ENCODE results near the gene AGAP3. TPM values are rescaled to one million over a fixed set of nuclear protein-coding genes. Genes with fewer than 3 reads are reported as not detected.
A peak's percentile ranks its signal among the peaks of the same experiment; 100 is the strongest.
"Not testable (repeated sequence)": the region's sequence is repeated elsewhere in the genome, so short reads cannot be mapped to it uniquely, and the experiment has no call there.

AGAP3 gene
- 86.8 TPM for total RNA-seq
- long read RNA-seq, transcript AGAP3-212 (5 exons, 3,751 nt): minor isoform, 5 of 59 reads
- long read RNA-seq, transcript AGAP3-202 (18 exons, 3,225 nt): major isoform, 6 of 59 reads
- long read RNA-seq, partial matches to known transcripts: 24 of 59 reads
- long read RNA-seq, other reads (novel, unspliced or antisense): 24 of 59 reads

- peak; percentile 95 for DNase-seq (ENCODE audit: low spot score)
Measured at GRCh38 chr7:151085691-151086620, at the start of gene AGAP3. AGAP3 (plus strand) TSS chr7:151086475; CDS start chr7:151086742, 267 bp downstream.

GRCh38 chr7:151038951-151039849, 47.1 kb upstream of the AGAP3 start:
- peak; percentile 94 for DNase-seq (ENCODE audit: low spot score)

GRCh38 chr7:151039850-151040548, 46.3 kb upstream of the AGAP3 start:
- no peak for DNase-seq (ENCODE audit: low spot score)

GRCh38 chr7:151040616-151041375, 45.5 kb upstream of the AGAP3 start:
- DNase-seq (ENCODE audit: low spot score): no peak

- not testable (repeated sequence) for DNase-seq (ENCODE audit: low spot score)
Measured at GRCh38 chr7:151043449-151043848, 42.8 kb upstream of the AGAP3 start.

GRCh38 chr7:151043959-151044358, 42.3 kb upstream of the AGAP3 start:
- no peak for DNase-seq (ENCODE audit: low spot score)

- no peak for DNase-seq (ENCODE audit: low spot score)
Measured at GRCh38 chr7:151045262-151045661, 41.0 kb upstream of the AGAP3 start.

GRCh38 chr7:151045967-151046366, 40.3 kb upstream of the AGAP3 start:
- DNase-seq (ENCODE audit: low spot score): no peak

GRCh38 chr7:151046603-151047573, 39.4 kb upstream of the AGAP3 start:
- no peak for DNase-seq (ENCODE audit: low spot score)

GRCh38 chr7:151047976-151048815, 38.1 kb upstream of the AGAP3 start, which contains the start of gene ASIC3:
ASIC3 (plus strand) TSS chr7:151048531; CDS start chr7:151048886, 355 bp downstream.
- DNase-seq (ENCODE audit: low spot score): no peak

- no peak for DNase-seq (ENCODE audit: low spot score)
Measured at GRCh38 chr7:151048911-151049463, 37.3 kb upstream of the AGAP3 start.

- no peak for DNase-seq (ENCODE audit: low spot score)
Measured at GRCh38 chr7:151051108-151051507, 35.2 kb upstream of the AGAP3 start.

- DNase-seq (ENCODE audit: low spot score): no peak
Measured at GRCh38 chr7:151053096-151053495, 33.2 kb upstream of the AGAP3 start.

GRCh38 chr7:151053751-151054150, 32.5 kb upstream of the AGAP3 start:
- no peak for DNase-seq (ENCODE audit: low spot score)

- DNase-seq (ENCODE audit: low spot score): no peak
Measured at GRCh38 chr7:151056283-151056665, 30.0 kb upstream of the AGAP3 start.

GRCh38 chr7:151056666-151057505, 29.4 kb upstream of the AGAP3 start:
- DNase-seq (ENCODE audit: low spot score): no peak

Data from mesenteric fat pad (tissue), 1 donor.